Muscle of back (tissue), 13 donors: ENCODE measurements around the gene RBCK1. TPM values are rescaled to one million over a fixed set of nuclear protein-coding genes. Genes with fewer than 3 reads are reported as not detected.
A peak's percentile ranks its signal among the peaks of the same experiment; 100 is the strongest.
"Not testable (repeated sequence)": the region's sequence is repeated elsewhere in the genome, so short reads cannot be mapped to it uniquely, and the experiment has no call there.

Source experiments
- DNase-seq, 3 donors: peaks; one replicate each; pipeline versions ENCODE4 v3.0.0 to v3.0.0-alpha.2; 2013
- long read RNA-seq, 9 donors: transcript quantifications; one replicate each; lab custom pipeline, GENCODE V29; 2026
- polyA plus RNA-seq, 10 donors: library from polyadenylated mRNA; unstranded; fragments of 120-200 nt; gene quantifications; one replicate each; pipeline ENCODE4 v1.2.1, GENCODE V29; 2013; ENCODE audit not compliant: insufficient read length in 10 of 10

The RBCK1 gene
- 10 to 100 TPM; 38.9 to 72.6 (median 50.2) TPM for polyA plus RNA-seq
- long read RNA-seq, donor 1, transcript RBCK1-213 (3 exons, 1,200 nt), result major isoform, 7 of 15 reads
- long read RNA-seq, donor 1, transcript RBCK1-202 (12 exons, 2,774 nt), result minor isoform, 6 of 15 reads
- long read RNA-seq, donor 1, partial matches to known transcripts, result 0 of 15 reads
- long read RNA-seq, donor 1, other reads (novel, unspliced or antisense), result 0 of 15 reads
- long read RNA-seq, donor 2, transcript RBCK1-213 (3 exons, 1,200 nt), result major isoform, 6 of 9 reads
- long read RNA-seq, donor 2, partial matches to known transcripts, result 0 of 9 reads
- long read RNA-seq, donor 2, other reads (novel, unspliced or antisense), result 0 of 9 reads
- long read RNA-seq, donor 3, result 0 reads
- long read RNA-seq, donor 4, transcript RBCK1-202 (12 exons, 2,774 nt), result major isoform, 5 of 11 reads
- long read RNA-seq, donor 4, partial matches to known transcripts, result 0 of 11 reads
- long read RNA-seq, donor 4, other reads (novel, unspliced or antisense), result 0 of 11 reads
- long read RNA-seq, donor 5, transcript RBCK1-213 (3 exons, 1,200 nt), result major isoform, 8 of 30 reads
- long read RNA-seq, donor 5, partial matches to known transcripts, result 11 of 30 reads
- long read RNA-seq, donor 5, other reads (novel, unspliced or antisense), result 7 of 30 reads
- long read RNA-seq, donor 6, transcript RBCK1-213 (3 exons, 1,200 nt), result major isoform, 16 of 33 reads
- long read RNA-seq, donor 6, partial matches to known transcripts, result 12 of 33 reads
- long read RNA-seq, donor 6, other reads (novel, unspliced or antisense), result 0 of 33 reads
- long read RNA-seq, donor 7, transcript RBCK1-213 (3 exons, 1,200 nt), result major isoform, 6 of 13 reads
- long read RNA-seq, donor 7, partial matches to known transcripts, result 0 of 13 reads
- long read RNA-seq, donor 7, other reads (novel, unspliced or antisense), result 7 of 13 reads
- long read RNA-seq, donor 8, partial matches to known transcripts, result 0 of 5 reads
- long read RNA-seq, donor 8, other reads (novel, unspliced or antisense), result 0 of 5 reads
- long read RNA-seq, donor 9, partial matches to known transcripts, result 0 of 2 reads
- long read RNA-seq, donor 9, other reads (novel, unspliced or antisense), result 0 of 2 reads

DNA sequence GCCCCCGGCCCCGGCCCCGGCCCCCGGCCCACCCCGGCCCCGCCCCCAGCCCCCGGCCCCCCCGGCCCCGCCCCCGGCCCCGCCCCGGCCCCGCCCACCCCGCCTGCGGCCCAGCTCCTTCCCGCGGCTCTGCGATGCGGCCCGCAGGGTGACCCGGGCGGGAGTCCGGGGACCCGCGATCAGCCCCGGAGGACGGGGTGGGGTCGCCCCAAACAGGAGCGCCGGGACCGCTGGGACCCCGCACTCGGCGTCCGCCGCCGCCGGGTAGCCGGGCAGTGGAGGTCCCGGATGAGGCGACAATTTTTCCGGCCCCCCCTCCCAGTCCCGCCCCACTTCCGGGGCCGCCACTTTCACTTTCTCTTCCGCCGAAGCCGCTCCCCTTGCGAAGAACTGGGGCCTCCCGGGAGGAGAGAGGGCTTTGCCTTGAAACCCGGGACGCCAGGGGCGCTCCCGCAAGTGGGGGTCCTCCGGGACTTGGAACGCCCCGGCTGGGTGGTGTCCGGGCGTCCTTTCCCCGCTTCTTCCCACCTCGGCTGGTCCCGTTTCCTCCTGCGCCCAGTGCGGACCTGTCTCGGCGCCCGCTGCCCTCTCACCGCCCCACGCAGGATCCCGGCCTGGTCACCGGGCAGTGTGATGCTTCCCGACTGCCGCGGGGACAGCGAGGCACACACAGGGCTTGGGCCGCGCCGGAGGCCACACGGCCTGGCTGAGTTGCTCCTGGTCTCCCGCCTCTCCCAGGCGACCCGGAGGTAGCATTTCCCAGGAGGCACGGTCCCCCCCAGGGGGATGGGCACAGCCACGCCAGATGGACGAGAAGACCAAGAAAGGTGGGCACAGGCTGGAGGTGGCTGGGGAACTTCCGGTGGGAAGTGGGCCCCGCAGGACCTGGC, at the start of gene RBCK1:
Gene RBCK1, plus strand, starts transcription at position 347 of the 890 bp plus-strand sequence. Its CDS starts 459 bp downstream, at position 806.
- peak; percentile 85 to 96 (median 90) for DNase-seq

GRCh38 chr20:358891-359555, 49.1 kb upstream of the RBCK1 start:
- no peak for DNase-seq

DNA sequence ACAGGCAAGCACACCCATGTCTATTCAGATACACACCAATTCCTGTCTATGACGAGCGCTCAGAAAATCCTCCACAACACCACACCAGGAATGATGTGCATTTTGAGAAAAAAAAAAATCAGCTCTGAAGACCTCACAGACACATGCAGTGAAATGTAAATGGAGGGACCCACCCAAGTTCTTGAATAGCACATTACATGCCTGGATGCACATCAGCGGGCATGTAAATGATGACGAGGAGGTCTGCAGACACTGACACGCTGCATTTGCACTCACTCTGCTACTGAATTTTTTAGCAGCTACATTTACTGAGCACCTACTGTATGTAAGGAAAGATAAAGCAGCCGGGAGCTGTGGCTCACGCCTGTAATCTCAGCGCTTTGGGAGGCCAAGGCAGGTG, 46.5 kb upstream of the RBCK1 start:
- no peak for DNase-seq

DNA sequence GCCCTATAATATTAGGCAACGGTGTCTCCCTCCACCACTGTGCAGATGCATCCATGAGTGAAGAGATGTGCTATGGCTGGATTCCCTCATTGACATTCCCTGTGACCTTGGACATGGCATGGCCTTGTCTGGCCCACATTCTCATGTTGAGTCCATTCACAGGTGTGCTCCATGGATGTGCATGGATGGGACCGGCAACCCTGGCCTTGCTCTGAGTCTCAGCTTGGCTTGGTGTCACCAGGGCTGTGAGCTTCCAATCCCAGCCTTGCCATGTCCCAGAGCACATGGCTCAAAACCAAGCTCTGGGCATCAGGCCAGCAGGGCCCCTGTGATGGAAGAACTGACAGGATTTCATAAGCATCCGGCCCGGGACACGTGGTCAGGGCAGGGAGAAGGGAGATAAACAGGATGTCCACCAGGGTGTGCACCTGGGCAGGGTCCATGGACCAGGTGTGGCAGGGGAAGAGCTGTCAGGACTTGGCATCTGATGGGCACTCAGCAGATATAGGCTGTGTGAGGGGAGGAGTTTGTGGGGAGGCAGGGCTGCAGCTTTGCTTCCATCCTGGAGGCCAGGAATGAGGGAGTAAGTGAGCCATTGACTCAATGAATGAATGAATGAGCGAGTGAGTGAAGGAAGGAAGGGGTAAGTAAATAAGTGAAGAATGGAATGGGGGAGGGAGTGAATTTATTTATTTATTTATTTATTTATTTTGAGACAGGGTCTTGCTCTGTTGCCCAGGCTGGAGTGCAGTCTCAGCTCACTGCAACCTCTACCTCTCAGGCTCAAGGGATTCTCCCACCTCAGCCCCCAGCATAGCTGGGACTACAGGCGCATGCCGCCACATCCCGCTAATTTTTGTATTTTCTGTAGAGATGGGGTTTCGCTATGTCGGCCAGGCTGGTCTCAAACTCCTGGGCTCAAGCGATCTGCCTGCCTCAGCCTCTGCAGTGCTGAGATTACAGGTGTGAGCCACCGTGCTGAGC, 45.5 kb upstream of the RBCK1 start:
- DNase-seq, result peak in 1 of 3 donors; percentile 67

- DNase-seq, result no peak
Measured at GRCh38 chr20:363319-364078, 44.6 kb upstream of the RBCK1 start.

GRCh38 chr20:364905-365794, 42.9 kb upstream of the RBCK1 start:
- DNase-seq, result no peak

- no peak for DNase-seq
Measured at GRCh38 chr20:366041-366718, 41.9 kb upstream of the RBCK1 start.

DNA sequence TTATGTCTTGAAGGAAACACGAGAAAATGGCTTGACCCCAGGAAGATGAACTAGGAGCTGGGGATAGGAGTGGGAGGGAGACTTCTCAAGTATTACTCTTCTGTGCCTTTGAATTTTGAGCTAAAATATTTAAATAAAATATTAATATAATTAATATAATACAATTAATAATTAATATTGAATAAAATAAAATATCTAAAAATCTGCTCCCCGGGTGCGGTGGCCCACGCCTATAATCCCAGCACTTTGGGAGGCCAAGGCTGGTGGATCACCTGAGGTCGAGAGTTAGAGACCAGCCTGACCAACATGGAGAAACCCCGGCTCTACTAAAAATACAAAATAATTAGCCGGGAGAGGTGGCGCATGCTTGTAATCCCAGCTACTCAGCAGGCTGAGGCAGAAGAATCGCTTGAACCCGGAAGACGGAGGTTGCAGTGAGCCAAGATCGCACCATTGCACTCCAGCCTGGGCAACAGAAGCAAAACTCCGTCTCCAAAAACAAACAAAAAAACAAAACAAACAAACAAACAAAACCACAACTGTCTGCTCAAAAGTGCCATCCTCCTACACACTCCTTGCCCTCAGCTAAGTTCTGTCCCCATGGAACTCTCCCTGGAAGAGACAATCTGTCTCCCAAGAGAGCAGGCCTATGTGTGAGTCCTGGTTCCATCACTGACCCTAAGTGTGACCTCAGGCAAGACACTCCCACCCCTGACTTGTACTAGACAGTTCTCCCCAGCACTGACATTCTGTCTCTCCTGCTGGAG, 41.2 kb upstream of the RBCK1 start:
- DNase-seq, result no peak

DNA sequence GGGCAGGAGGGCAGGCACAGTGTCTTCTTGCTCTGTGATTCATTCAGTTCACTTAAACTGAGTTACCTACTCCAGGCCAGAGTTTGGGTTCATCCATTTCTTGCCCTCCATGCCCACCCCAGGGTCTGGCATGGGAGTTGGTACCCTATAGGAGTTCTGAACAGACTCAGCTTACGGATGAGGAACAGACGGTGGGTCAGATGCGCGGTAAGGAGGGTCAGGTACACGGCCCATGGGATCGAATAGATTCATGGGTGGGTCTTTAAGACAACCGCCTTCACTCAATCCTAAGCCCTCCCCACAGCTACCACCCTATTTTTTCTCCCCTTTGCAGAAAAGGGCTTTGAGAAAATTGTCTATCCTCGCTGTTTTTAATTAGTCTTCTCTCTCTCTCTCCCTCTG, 40.6 kb upstream of the RBCK1 start:
- no peak for DNase-seq

DNA sequence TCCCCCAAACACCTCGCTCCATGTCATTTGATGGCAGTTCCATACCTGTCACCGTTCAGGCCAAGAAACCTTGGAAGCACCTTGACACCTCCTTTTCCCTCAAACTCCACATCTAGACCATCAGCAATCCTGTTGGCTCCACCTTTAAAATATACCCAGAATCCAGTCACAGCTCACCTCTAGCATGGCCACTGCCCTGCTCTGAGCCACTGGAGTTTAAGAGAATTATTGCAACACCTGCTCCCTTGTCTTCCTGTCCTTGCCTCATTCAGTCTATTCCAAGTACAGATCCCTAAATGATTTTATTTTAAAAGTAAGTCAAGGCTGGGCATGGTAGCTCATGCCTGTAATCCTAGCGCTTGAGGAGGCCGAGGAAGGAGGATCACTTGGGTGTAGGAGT, 39.2 kb upstream of the RBCK1 start:
- DNase-seq, result no peak

DNA sequence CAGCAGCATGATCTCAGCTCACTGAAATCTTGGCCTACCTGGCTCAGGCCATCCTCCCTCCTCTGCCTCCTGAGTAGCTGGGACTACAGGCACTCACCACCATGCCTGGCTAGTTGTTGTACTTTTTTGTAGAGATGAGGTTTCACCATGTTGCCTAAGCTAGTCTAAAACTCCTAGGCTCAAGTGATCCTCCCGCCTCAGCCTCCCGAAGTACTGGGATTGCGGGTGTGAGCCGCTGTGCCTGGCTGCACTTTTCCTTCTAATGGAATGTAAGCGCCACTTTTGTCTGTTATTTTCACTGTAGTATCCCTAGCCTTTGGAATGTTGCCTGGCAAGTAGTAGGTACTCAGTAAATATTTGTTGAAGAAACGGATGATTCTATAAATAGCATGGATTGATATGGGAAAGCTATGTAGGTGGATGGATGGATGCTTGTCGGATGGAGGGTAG, 37.9 kb upstream of the RBCK1 start:
- no peak for DNase-seq

DNA sequence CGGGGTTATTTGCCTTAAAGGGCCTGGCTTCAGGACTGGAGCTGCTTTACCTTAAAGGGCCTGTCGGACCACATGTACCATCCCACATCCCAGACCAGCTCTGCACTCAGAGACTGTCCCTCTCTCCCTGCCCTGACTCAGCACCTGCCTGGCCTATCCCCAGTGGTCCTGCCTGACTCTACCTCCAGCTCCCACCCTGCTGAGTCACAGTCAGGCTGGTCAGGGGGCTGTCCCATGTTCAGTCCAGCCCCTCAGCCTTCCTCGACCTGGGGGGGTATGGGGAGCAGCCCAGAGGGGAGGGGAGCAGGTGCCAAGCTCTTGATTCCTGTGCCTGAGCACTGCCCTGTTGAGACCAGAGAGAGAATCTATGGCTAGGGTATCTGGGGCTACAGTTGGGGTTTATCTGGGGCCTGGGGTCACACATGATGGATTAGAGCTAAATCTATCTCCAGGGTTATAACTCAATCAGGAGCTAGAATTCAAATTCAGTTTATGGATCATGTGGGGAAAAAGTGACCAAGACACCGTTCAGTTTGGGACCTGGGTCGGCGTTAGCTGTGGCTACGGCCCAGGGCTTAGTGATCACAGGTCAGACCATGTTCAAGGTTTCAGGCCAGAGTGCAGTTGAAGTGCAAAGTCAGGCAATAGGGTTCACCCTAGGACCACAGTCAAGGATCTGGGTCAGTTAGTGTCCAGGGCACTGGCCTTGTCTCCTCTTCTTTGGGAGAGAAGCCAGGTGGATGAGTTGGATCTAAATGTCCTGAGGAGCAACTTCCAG, 36.9 kb upstream of the RBCK1 start:
- DNase-seq, result no peak

- DNase-seq, result peak in 2 of 3 donors; percentile 63 to 81
Measured at GRCh38 chr20:371755-372542, 36.1 kb upstream of the RBCK1 start.

DNA sequence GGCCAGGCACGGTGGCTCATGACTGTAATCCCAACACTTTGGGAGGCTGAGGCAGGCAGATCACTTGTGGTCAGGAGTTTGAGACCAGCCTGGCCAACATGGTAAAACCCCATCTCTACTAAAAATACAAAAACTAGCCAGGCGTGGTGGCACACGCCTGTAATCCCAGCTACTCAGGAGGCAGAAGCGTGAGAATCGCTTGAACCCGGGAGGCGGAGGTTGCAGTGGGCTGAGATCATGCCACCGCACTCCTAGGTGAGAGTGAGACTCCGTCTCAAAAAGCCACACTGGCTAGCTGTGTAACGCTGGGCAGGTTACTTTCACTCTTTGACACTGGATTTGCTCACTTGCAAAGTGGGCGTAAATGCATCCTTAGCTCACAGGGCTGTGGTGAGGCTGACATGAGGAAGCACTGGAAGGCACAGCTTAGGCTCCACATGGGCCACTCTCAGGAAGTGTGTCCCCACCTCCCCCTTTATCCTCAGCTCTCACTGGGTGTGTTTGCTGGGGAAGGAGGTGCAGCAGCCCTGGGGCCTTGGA, 35.5 kb upstream of the RBCK1 start:
- not testable (repeated sequence) for DNase-seq
